GM23338 (cell line): ENCODE data around the gene MYOCD. TPM values are rescaled to one million over a fixed set of nuclear protein-coding genes. Genes with fewer than 3 reads are reported as not detected.

Source experiments
- ATAC-seq: fragments of 200-7000 bp; cut with Tn5 transposase; 3 replicates; pipeline ENCODE4 v1.9.1; 2020
- DNase-seq: peaks from one replicate; pipeline ENCODE4 v3.0.0-alpha.2; 2015; ENCODE audit warnings: low spot score
- H2AFZ ChIP-seq: fragments of 200-600 bp; sonication (generic); 2 replicates; pipeline ENCODE4 v1.8.0; 2016; ENCODE audit warnings: antibody characterized with exemption, mild to moderate bottlenecking, moderate library complexity
- H3F3A ChIP-seq: fragments of 200-600 bp; sonication (generic); replicated peaks from 2 replicates; pipeline ENCODE4 v1.8.0; 2017; ENCODE audit warnings: antibody characterized with exemption, mixed run types, low read depth
- H3K27ac ChIP-seq: fragments of 200-600 bp; sonication (generic); 2 replicates; pipeline ENCODE4 v1.6.1; 2016; ENCODE audit warnings: low read depth
- H3K27me3 ChIP-seq: fragments of 200-600 bp; sonication (generic); 2 replicates; pipeline ENCODE4 v1.8.0; 2016; ENCODE audit warnings: mild to moderate bottlenecking, mixed run types, moderate library complexity; ENCODE audit not compliant: insufficient read depth
- H3K36me3 ChIP-seq: fragments of 200-600 bp; sonication (generic); 2 replicates; pipeline ENCODE4 v1.8.0; 2016; ENCODE audit warnings: mild to moderate bottlenecking; ENCODE audit not compliant: insufficient read depth
- H3K4me1 ChIP-seq: fragments of 200-600 bp; sonication (generic); 2 replicates; pipeline ENCODE4 v1.8.0; 2016; ENCODE audit warnings: mild to moderate bottlenecking, moderate library complexity; ENCODE audit not compliant: insufficient read depth
- H3K4me2 ChIP-seq: fragments of 200-600 bp; sonication (generic); 2 replicates; pipeline ENCODE4 v1.7.1; 2017; ENCODE audit warnings: mixed run types
- H3K4me3 ChIP-seq: fragments of 200-600 bp; sonication (generic); 2 replicates; pipeline ENCODE4 v1.6.1; 2016; ENCODE audit warnings: mixed run types
- H3K79me2 ChIP-seq: fragments of 200-600 bp; sonication (generic); replicated peaks from 2 replicates; pipeline ENCODE4 v1.8.0; 2017; ENCODE audit warnings: mild to moderate bottlenecking; ENCODE audit not compliant: insufficient read depth
- H3K9me2 ChIP-seq: fragments of 200-600 bp; sonication (generic); 2 replicates; pipeline ENCODE4 v1.8.0; 2017; ENCODE audit not compliant: insufficient read depth
- H4K20me1 ChIP-seq: fragments of 200-600 bp; sonication (generic); replicated peaks from 2 replicates; pipeline ENCODE4 v1.8.0; 2017; ENCODE audit warnings: mild to moderate bottlenecking; ENCODE audit not compliant: insufficient read depth
- H3K27ac Mint-ChIP-seq: 2 replicates; pipeline ENCODE4 v1.8.0; 2020; ENCODE audit warnings: inconsistent platforms, mild to moderate bottlenecking, moderate library complexity, mixed read lengths
- H3K27me3 Mint-ChIP-seq: 3 replicates; pipeline ENCODE4 v1.8.0; 2022; ENCODE audit warnings: low read depth, mild to moderate bottlenecking, moderate library complexity, mixed read lengths, inconsistent platforms; ENCODE audit not compliant: insufficient read depth, poor library complexity
- H3K36me3 Mint-ChIP-seq: 3 replicates; pipeline ENCODE4 v1.8.0; 2021; ENCODE audit warnings: low read depth, mild to moderate bottlenecking, inconsistent platforms, moderate library complexity, mixed read lengths
- H3K4me1 Mint-ChIP-seq: 3 replicates; pipeline ENCODE4 v1.8.0; 2020; ENCODE audit warnings: mild to moderate bottlenecking, inconsistent platforms, mixed read lengths
- H3K4me3 Mint-ChIP-seq: 3 replicates; pipeline ENCODE4 v1.8.0; 2021; ENCODE audit warnings: moderate library complexity, mild to moderate bottlenecking, inconsistent platforms, mixed read lengths
- H3K9me3 Mint-ChIP-seq: 3 replicates; pipeline ENCODE4 v1.8.0; 2020; ENCODE audit warnings: moderate library complexity, mild to moderate bottlenecking, inconsistent platforms, mixed read lengths
- JUNB ChIP-seq: IDR thresholded peaks from one replicate; pipeline ENCODE4 v1.6.1; 2016; ENCODE audit warnings: antibody characterized with exemption; ENCODE audit not compliant: unreplicated experiment
- STAT1 ChIP-seq: IDR thresholded peaks from one replicate; pipeline ENCODE4 v1.6.1; 2016; ENCODE audit warnings: antibody characterized with exemption; ENCODE audit not compliant: unreplicated experiment
- ZNF462 ChIP-seq: fragments of 250-450 bp; sonication (Bioruptor Pico); IDR thresholded peaks from 2 replicates; pipeline ENCODE4 v1.5.0; 2020; ENCODE audit warnings: mild to moderate bottlenecking, moderate library complexity
- polyA plus RNA-seq: library from polyadenylated mRNA; unstranded; fragments of >200 nt; fragmentation: Nextera tagmentation; extraction: Ambion mirVana; gene quantifications from 2 replicates; pipeline ENCODE4 v1.2.1, GENCODE V29; 2016
- total RNA-seq: library from RNA; depleted of rRNA; stranded (reverse); fragments of >200 nt; shearing (Covaris generic); gene quantifications from 2 replicates; pipeline ENCODE4 v1.2.3, GENCODE V29; 2014
- TF ChIP-seq, protein P1 (sequence below): IDR thresholded peaks from one replicate; pipeline ENCODE4 v1.6.1; 2018; ENCODE audit warnings: antibody characterized with exemption; ENCODE audit not compliant: unreplicated experiment

Gene MYOCD
- total and polyA plus RNA-seq, 2 experiments from 2014 or later = 0.80 to 2.4 TPM

DNA sequence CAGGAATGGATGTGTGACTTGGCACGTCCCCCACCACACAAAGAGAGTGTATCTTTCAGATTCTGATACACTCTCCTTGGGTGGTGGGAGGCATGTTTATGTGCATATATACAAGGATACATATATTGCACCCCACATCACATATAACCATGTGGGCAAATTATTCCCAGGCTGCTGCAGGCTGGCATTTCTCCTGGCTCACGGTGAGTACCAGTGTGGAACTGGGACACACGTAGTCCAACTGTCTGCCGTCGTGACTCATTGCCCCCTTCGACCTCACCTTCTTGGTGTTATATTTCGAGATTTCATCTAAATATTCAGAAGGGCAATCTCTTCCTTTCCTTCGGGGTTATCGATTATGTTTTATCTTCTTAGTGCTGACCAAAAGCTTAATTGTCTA is 148.0 kb downstream of the MYOCD start:
- H3K4me3 ChIP-seq = no peak overlapping the region
- Mint-ChIP-seq H3K36me3 (peaks cover 18% of the 10 kb centered on the region), H3K27me3 (peaks cover 3% of the 10 kb centered on the region), H3K27ac (no peak overlapping the region), H3K4me3 (no peak overlapping the region), H3K9me3 (peaks cover 21% of the 10 kb centered on the region), H3K4me1 (peaks cover 9% of the 10 kb centered on the region; the same call in 2 of the 3 replicates)
- peaks cover 10% of the 10 kb centered on the region; the same call in 1 of the 2 replicates for H3K4me1 ChIP-seq
- no peaks in the 10 kb centered on the region for H3K27me3 ChIP-seq
- H3K4me2 ChIP-seq = no peak overlapping the region
- no peaks in the 10 kb centered on the region for H3F3A ChIP-seq
- no peak overlapping the region for H2AFZ ChIP-seq
- ATAC-seq = no peak
- H3K79me2 ChIP-seq = peaks cover 31% of the 10 kb centered on the region
- DNase-seq = no peak
- peaks cover 3% of the 10 kb centered on the region; the same call in 1 of the 2 replicates for H3K9me2 ChIP-seq
- peaks cover 4% of the 10 kb centered on the region; the same call in 1 of the 2 replicates for H3K36me3 ChIP-seq
- no peak overlapping the region for H3K27ac ChIP-seq
- TF ChIP-seq JUNB = no peak
- no peak for TF ChIP-seq STAT1
- TF ChIP-seq ZNF462 (CRISPR knock-in tag) = no peak
- TF ChIP-seq, protein P1, sequence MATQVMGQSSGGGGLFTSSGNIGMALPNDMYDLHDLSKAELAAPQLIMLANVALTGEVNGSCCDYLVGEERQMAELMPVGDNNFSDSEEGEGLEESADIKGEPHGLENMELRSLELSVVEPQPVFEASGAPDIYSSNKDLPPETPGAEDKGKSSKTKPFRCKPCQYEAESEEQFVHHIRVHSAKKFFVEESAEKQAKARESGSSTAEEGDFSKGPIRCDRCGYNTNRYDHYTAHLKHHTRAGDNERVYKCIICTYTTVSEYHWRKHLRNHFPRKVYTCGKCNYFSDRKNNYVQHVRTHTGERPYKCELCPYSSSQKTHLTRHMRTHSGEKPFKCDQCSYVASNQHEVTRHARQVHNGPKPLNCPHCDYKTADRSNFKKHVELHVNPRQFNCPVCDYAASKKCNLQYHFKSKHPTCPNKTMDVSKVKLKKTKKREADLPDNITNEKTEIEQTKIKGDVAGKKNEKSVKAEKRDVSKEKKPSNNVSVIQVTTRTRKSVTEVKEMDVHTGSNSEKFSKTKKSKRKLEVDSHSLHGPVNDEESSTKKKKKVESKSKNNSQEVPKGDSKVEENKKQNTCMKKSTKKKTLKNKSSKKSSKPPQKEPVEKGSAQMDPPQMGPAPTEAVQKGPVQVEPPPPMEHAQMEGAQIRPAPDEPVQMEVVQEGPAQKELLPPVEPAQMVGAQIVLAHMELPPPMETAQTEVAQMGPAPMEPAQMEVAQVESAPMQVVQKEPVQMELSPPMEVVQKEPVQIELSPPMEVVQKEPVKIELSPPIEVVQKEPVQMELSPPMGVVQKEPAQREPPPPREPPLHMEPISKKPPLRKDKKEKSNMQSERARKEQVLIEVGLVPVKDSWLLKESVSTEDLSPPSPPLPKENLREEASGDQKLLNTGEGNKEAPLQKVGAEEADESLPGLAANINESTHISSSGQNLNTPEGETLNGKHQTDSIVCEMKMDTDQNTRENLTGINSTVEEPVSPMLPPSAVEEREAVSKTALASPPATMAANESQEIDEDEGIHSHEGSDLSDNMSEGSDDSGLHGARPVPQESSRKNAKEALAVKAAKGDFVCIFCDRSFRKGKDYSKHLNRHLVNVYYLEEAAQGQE = no peak
- no peaks in the 10 kb centered on the region; the same call in 1 of the 2 replicates for H4K20me1 ChIP-seq
